Loucy (cell line): ENCODE results near the gene APPBP2.

Source experiments
- CTCF ChIP-seq: fragments of 200-600 bp; sonication (generic); conservative IDR thresholded peaks from 2 replicates; pipeline ENCODE4 v1.5.1; 2014; ENCODE audit warnings: mild to moderate bottlenecking, antibody characterized with exemption, low read length
- EZH2phosphoT487 ChIP-seq: fragments of 200-600 bp; IDR thresholded peaks from 2 replicates; pipeline ENCODE4 v1.6.1; 2018; ENCODE audit warnings: antibody characterized with exemption, mild to moderate bottlenecking, moderate library complexity, borderline replicate concordance

GRCh38 chr17:60525328-60525684 is 736 bp downstream of the APPBP2 start:
- no peak for TF ChIP-seq CTCF
- no peak for TF ChIP-seq EZH2phosphoT487
